Glutamatergic neuron (in vitro differentiated cells): ENCODE results near the gene CST1. TPM values are rescaled to one million over a fixed set of nuclear protein-coding genes. Genes with fewer than 3 reads are reported as not detected.
"Not testable (repeated sequence)": the region's sequence is repeated elsewhere in the genome, so short reads cannot be mapped to it uniquely, and the experiment has no call there.

Source experiments
- DNase-seq: peaks from one replicate; pipeline ENCODE4 v3.0.0; 2022
- H3K27ac Mint-ChIP-seq: one replicate; pipeline ENCODE4 v1.8.0; 2020; ENCODE audit warnings: mild to moderate bottlenecking, mixed read lengths, inconsistent platforms; ENCODE audit not compliant: unreplicated experiment
- H3K27me3 Mint-ChIP-seq: one replicate; pipeline ENCODE4 v1.8.0; 2020; ENCODE audit warnings: mild to moderate bottlenecking, moderate library complexity, mixed read lengths, inconsistent platforms; ENCODE audit not compliant: unreplicated experiment
- H3K36me3 Mint-ChIP-seq: one replicate; pipeline ENCODE4 v1.8.0; 2020; ENCODE audit warnings: mild to moderate bottlenecking, mixed read lengths, inconsistent platforms; ENCODE audit not compliant: unreplicated experiment
- H3K4me1 Mint-ChIP-seq: one replicate; pipeline ENCODE4 v1.8.0; 2020; ENCODE audit warnings: mild to moderate bottlenecking, low read depth, mixed read lengths, inconsistent platforms; ENCODE audit not compliant: unreplicated experiment
- H3K4me3 Mint-ChIP-seq: one replicate; pipeline ENCODE4 v1.8.0; 2020; ENCODE audit warnings: mild to moderate bottlenecking, mixed read lengths, inconsistent platforms; ENCODE audit not compliant: unreplicated experiment
- H3K9me3 Mint-ChIP-seq: one replicate; pipeline ENCODE4 v1.8.0; 2020; ENCODE audit warnings: mild to moderate bottlenecking, moderate library complexity, mixed read lengths, inconsistent platforms; ENCODE audit not compliant: unreplicated experiment
- CTCF ChIP-seq: fragments of 200-600 bp; sonication (generic); IDR thresholded peaks from one replicate; pipeline ENCODE4 v1.5.0; 2021; ENCODE audit not compliant: partially characterized antibody, unreplicated experiment
- total RNA-seq: library from RNA; stranded (reverse); fragmentation: NEBNext Ultra II Directional; extraction: Animal tissue kit (Norgen Biotek cat#: 25700); gene quantifications from one replicate; pipeline ENCODE4 v1.2.1, GENCODE V29; 2021; ENCODE audit not compliant: unreplicated experiment

Gene CST1
- total RNA-seq, 1 donor from 2014 or later: not detected

GRCh38 chr20:23783447-23783846 is 32.7 kb upstream of the CST1 start:
- Mint-ChIP-seq H3K27me3 (peaks cover 2% of the 10 kb centered on the region), H3K27ac (no peak overlapping the region), H3K4me3 (no peak overlapping the region), H3K9me3 (no peaks in the 10 kb centered on the region), H3K36me3 (no peaks in the 10 kb centered on the region), H3K4me1 (no peaks in the 10 kb centered on the region)
- TF ChIP-seq CTCF: no peak
- DNase-seq: no peak

- H3K9me3 Mint-ChIP-seq: no peaks in the 10 kb centered on the region
- no peaks in the 10 kb centered on the region for H3K36me3 Mint-ChIP-seq
- H3K27me3 Mint-ChIP-seq: peaks cover 2% of the 10 kb centered on the region
- no peak overlapping the region for H3K27ac Mint-ChIP-seq
- peak; percentile 65 for DNase-seq
- TF ChIP-seq CTCF: peak; percentile 79
- no peaks in the 10 kb centered on the region for H3K4me1 Mint-ChIP-seq
- no peak overlapping the region for H3K4me3 Mint-ChIP-seq
Measured at GRCh38 chr20:23782366-23782983, 31.7 kb upstream of the CST1 start.

- not testable (repeated sequence) for H3K9me3 Mint-ChIP-seq
Measured at GRCh38 chr20:23778676-23779075, 27.9 kb upstream of the CST1 start.

GRCh38 chr20:23777380-23777779 is 26.6 kb upstream of the CST1 start:
- not testable (repeated sequence) for H3K27ac Mint-ChIP-seq, H3K36me3 Mint-ChIP-seq, H3K9me3 Mint-ChIP-seq, H3K27me3 Mint-ChIP-seq, H3K4me3 Mint-ChIP-seq, DNase-seq, H3K4me1 Mint-ChIP-seq

More at GRCh38 chr20:23778676-23779075, 27.9 kb upstream of the CST1 start:
- not testable (repeated sequence) for H3K36me3 Mint-ChIP-seq, H3K27me3 Mint-ChIP-seq, H3K4me3 Mint-ChIP-seq, DNase-seq, H3K4me1 Mint-ChIP-seq, H3K27ac Mint-ChIP-seq

- peak; percentile 68 for DNase-seq
- TF ChIP-seq CTCF: no peak
- H3K4me3 Mint-ChIP-seq: peak overlapping the region; percentile 28
- H3K9me3 Mint-ChIP-seq: no peaks in the 10 kb centered on the region
- no peaks in the 10 kb centered on the region for H3K36me3 Mint-ChIP-seq
- H3K27me3 Mint-ChIP-seq: peaks cover 2% of the 10 kb centered on the region
- peaks cover 8% of the 10 kb centered on the region for H3K4me1 Mint-ChIP-seq
- peak overlapping the region; percentile 62 for H3K27ac Mint-ChIP-seq
Measured at GRCh38 chr20:23776067-23776771, 25.5 kb upstream of the CST1 start.

- H3K27ac Mint-ChIP-seq: no peak overlapping the region
- no peak overlapping the region for H3K4me3 Mint-ChIP-seq
- DNase-seq: no peak
Measured at GRCh38 chr20:23774081-23774480, 23.3 kb upstream of the CST1 start.

More at GRCh38 chr20:23774081-23774480, 23.3 kb upstream of the CST1 start:
- Mint-ChIP-seq H3K4me1 (peaks cover 8% of the 10 kb centered on the region), H3K27me3 (peaks cover 2% of the 10 kb centered on the region), H3K9me3 (no peaks in the 10 kb centered on the region), H3K36me3 (no peaks in the 10 kb centered on the region)
- no peak for TF ChIP-seq CTCF
